ENCODE measurements around the gene TEDC1. TPM values are rescaled to one million over a fixed set of nuclear protein-coding genes. Genes with fewer than 3 reads are reported as not detected.

The TEDC1 gene
- total RNA-seq, 2 donors from 2014 or later: 9.1 to 23.8 TPM

GRCh38 chr14:105507247-105507646 lies 16.2 kb downstream of the TEDC1 start:
- 80 to 83% methylated on average over 10 to 17 of the region's 17 CpGs for WGBS, 2 experiments (ENCODE audit: insufficient coverage in 1 of 2, insufficient read length in 1 of 2)

DNA sequence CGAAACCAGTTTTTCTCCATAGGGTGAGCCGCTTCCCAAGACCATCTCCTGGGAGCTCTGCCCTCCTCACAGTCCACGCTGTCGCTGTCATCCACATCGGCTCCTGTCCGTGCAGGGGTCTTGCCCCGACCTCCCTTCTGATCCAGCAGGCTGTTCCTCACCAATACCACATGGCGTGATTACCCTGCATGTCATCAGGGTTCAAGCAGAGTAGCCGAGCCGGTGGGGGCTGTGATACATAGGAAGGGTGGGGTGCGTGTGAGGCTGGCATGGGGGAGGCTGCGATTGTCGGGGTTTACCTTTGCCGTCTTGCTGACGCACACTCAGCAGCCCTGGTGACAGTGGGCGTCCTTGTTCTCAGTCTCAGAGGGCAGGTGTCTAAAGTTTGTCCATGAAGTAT lies 17.0 kb downstream of the TEDC1 start:
- Histone ChIP-seq H3K27ac (ENCODE audit: low read depth, low read length) (no peak overlapping the region), H3K36me3 (ENCODE audit: control insufficient read depth, insufficient read depth, low read length) (no peaks in the 10 kb centered on the region), H3K9me3 (ENCODE audit: control insufficient read depth, low read length) (no peaks in the 10 kb centered on the region), H3K27me3 (ENCODE audit: control insufficient read depth, insufficient read depth, low read length, poor library complexity, severe bottlenecking) (peaks cover 15% of the 10 kb centered on the region), H3K4me3 (ENCODE audit: low read length) (no peak overlapping the region), H3K4me1 (ENCODE audit: control insufficient read depth, insufficient read depth, low read length) (no peaks in the 10 kb centered on the region), H3K9ac (ENCODE audit: extremely low read depth, low read length, poor library complexity, severe bottlenecking) (no peak overlapping the region)
- Mint-ChIP-seq H3K4me3 (no peak overlapping the region), H3K27ac (no peak overlapping the region), H3K9me3 (peaks cover 6% of the 10 kb centered on the region), H3K27me3 (ENCODE audit: insufficient read depth) (peaks cover 15% of the 10 kb centered on the region), H3K4me1 (no peaks in the 10 kb centered on the region), H3K36me3 (ENCODE audit: low read depth) (no peaks in the 10 kb centered on the region)
- TF ChIP-seq CTCF (conservative IDR thresholded peaks at IDR 0.05): no peak
- no peak for DNase-seq
- 85 to 89% methylated on average over 14 to 16 of the region's 16 CpGs for WGBS, 2 experiments (ENCODE audit: insufficient coverage in 1 of 2, insufficient read length in 1 of 2)

More at GRCh38 chr14:105507247-105507646, 16.2 kb downstream of the TEDC1 start:
- H3K27me3 ChIP-seq (ENCODE audit: control insufficient read depth, insufficient read depth, low read length, poor library complexity, severe bottlenecking): peaks cover 9% of the 10 kb centered on the region
- TF ChIP-seq CTCF (conservative IDR thresholded peaks at IDR 0.05): no peak
- H3K9ac ChIP-seq (ENCODE audit: extremely low read depth, low read length, poor library complexity, severe bottlenecking): no peak overlapping the region
- Mint-ChIP-seq H3K4me1 (no peaks in the 10 kb centered on the region), H3K36me3 (ENCODE audit: low read depth) (no peaks in the 10 kb centered on the region), H3K4me3 (no peak overlapping the region), H3K27me3 (ENCODE audit: insufficient read depth) (peaks cover 12% of the 10 kb centered on the region), H3K9me3 (peaks cover 6% of the 10 kb centered on the region), H3K27ac (no peak overlapping the region)
- H3K4me1 ChIP-seq (ENCODE audit: control insufficient read depth, insufficient read depth, low read length): no peaks in the 10 kb centered on the region
- no peak overlapping the region for H3K27ac ChIP-seq (ENCODE audit: low read depth, low read length)
- no peak overlapping the region for H3K4me3 ChIP-seq (ENCODE audit: low read length)
- H3K9me3 ChIP-seq (ENCODE audit: control insufficient read depth, low read length): no peaks in the 10 kb centered on the region
- no peaks in the 10 kb centered on the region for H3K36me3 ChIP-seq (ENCODE audit: control insufficient read depth, insufficient read depth, low read length)
- DNase-seq: no peak

DNA sequence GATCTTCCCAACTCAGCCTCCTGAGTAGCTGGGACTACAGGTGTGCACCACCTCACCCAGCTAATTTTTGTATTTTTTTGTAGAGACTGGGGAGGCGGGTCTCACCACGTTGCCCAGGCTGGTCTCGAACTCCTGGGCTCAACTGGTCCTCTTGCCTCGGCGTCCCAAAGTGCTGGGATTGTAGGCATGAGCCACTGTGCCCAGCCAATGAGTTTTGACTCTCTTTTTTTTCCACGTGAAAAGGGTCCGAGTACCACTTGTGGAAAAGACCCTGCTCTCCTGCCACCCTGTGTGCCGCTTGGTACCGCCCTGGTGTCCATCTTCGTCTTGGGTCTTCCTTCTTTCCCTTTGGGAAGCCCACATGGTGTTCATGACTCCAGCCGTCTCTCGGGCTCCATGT lies 17.6 kb downstream of the TEDC1 start:
- no peak overlapping the region for H3K27ac ChIP-seq (ENCODE audit: low read depth, low read length)
- no peaks in the 10 kb centered on the region for H3K36me3 Mint-ChIP-seq (ENCODE audit: low read depth)
- no peak overlapping the region for H3K4me3 Mint-ChIP-seq
- peaks cover 15% of the 10 kb centered on the region for H3K27me3 ChIP-seq (ENCODE audit: control insufficient read depth, insufficient read depth, low read length, poor library complexity, severe bottlenecking)
- H3K9me3 ChIP-seq (ENCODE audit: control insufficient read depth, low read length): no peaks in the 10 kb centered on the region
- no peak for DNase-seq
- H3K27ac Mint-ChIP-seq: no peak overlapping the region
- no peaks in the 10 kb centered on the region for H3K36me3 ChIP-seq (ENCODE audit: control insufficient read depth, insufficient read depth, low read length)
- WGBS, 2 experiments (ENCODE audit: insufficient coverage in 1 of 2, insufficient read length in 1 of 2): 83% methylated on average over 11 to 12 of the region's 12 CpGs
- no peak for TF ChIP-seq CTCF (conservative IDR thresholded peaks at IDR 0.05)
- H3K9ac ChIP-seq (ENCODE audit: extremely low read depth, low read length, poor library complexity, severe bottlenecking): no peak overlapping the region
- no peaks in the 10 kb centered on the region for H3K4me1 ChIP-seq (ENCODE audit: control insufficient read depth, insufficient read depth, low read length)
- H3K4me3 ChIP-seq (ENCODE audit: low read length): no peak overlapping the region
- no peaks in the 10 kb centered on the region for H3K4me1 Mint-ChIP-seq
- peaks cover 15% of the 10 kb centered on the region for H3K27me3 Mint-ChIP-seq (ENCODE audit: insufficient read depth)
- H3K9me3 Mint-ChIP-seq: peaks cover 6% of the 10 kb centered on the region
